Cortex of kidney (tissue), 1 donor: ENCODE results near the gene OR2A2.
"Not testable (repeated sequence)": the region's sequence is repeated elsewhere in the genome, so short reads cannot be mapped to it uniquely, and the experiment has no call there.

Experiments
- DNase-seq: peaks from one replicate; lab custom pipeline; 2025; lab: John Stamatoyannopoulos, UW

OR2A2 gene

DNA sequence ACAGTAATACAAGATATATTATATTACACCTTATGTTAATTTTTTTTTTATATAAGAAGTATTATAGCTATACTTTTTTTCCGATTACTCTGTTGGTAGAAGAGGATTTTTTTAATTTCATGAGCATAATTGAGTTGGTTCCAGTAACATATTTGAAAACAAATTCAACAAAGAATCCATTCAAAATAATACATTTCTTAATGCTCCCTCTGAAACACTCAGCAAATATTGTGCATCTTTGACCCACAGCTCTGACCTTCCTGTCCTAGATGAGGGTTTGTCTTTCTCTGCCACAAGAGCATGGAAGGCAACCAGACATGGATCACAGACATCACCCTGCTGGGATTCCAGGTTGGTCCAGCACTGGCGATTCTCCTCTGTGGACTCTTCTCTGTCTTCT, at the start of gene OR2A2:
Gene OR2A2, plus strand, starts transcription at position 301 of the 400 bp plus-strand sequence. Its CDS starts 0 bp downstream, at position 301.
- no peak for DNase-seq

- no peak for DNase-seq
These were observed 45.7 kb upstream of the OR2A2 start for GRCh38 chr7:144063710-144064109.

DNA sequence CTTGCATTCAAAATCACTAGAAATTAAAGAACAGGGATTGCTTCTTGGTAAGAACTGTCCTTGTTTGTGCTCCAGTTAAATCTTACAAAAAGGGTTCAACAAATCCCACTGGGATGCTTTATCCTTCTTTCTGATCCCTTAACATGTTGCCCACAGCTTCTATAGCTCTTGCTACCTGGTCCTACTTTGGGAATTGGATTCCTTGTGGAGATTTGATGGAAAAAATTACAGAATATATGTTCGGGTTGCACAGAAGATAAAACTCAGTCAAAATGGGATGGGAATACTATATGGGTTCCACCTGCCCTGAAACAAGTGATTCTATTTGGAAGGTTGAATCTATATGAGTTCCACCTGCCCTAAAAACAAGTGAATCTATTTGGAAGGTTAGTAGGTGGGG, 39.9 kb upstream of the OR2A2 start, which contains the start of gene OR2A25:
Gene OR2A25, plus strand, starts transcription at position 301 of the 400 bp plus-strand sequence. CDS start 4,409 bp downstream, outside the sequence.
- no peak for DNase-seq

GRCh38 chr7:144069953-144070352, 39.4 kb upstream of the OR2A2 start:
- no peak for DNase-seq

DNA sequence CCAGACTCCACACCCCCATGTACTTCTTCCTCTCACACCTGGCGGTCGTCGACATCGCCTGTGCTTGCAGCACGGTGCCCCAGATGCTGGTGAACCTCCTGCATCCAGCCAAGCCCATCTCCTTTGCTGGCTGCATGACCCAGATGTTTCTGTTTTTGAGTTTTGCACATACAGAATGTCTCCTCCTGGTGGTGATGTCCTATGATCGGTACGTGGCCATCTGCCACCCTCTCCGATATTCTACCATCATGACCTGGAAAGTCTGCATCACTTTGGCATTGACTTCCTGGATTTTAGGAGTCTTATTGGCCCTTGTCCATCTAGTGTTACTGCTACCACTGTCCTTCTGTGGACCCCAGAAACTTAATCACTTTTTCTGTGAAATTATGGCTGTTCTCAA, 35.0 kb upstream of the OR2A2 start:
- no peak for DNase-seq

DNA sequence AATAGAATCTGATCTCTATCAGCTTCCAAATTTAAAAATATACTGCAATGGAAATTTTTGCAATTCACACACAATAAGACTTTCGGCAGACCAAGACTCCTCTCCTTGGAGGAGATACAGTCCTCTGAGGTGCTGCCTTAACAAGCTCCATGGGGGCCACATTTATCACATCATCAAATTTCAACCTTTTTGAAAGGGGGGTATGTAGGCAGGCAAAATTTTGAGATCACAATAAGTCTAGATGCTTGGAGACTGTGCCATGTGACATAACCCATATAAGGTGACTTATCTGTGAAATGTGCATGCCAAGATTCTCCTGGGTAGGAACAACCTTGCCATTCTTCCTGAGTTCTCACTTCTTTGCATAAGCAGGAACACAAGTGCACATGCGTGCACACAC, 23.4 kb upstream of the OR2A2 start, which contains the start of gene OR2A12:
Gene OR2A12, plus strand, starts transcription at position 301 of the 400 bp plus-strand sequence. CDS start 8,830 bp downstream, outside the sequence.
- DNase-seq, result no peak

DNA sequence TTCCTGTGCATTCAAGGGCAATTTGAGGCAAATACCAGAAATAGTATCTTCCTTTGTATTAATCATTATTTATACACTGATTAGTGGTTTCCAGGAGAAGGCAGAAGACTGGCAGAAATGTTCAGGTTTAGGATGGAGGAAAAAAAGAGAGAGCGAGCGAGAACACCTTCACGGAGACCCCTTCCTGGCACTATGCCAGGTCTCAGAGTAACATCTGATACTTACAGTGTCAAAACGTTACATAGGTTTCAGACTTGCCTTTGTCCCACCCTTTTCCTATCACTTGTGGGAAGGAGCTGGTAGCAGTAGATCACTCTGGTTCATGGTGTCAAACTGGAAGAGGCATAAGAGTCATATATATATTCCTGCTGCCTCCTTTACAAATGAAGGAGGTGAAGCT, 22.7 kb upstream of the OR2A2 start:
- DNase-seq, result no peak

GRCh38 chr7:144087230-144087629, 22.2 kb upstream of the OR2A2 start:
- DNase-seq, result no peak

DNA sequence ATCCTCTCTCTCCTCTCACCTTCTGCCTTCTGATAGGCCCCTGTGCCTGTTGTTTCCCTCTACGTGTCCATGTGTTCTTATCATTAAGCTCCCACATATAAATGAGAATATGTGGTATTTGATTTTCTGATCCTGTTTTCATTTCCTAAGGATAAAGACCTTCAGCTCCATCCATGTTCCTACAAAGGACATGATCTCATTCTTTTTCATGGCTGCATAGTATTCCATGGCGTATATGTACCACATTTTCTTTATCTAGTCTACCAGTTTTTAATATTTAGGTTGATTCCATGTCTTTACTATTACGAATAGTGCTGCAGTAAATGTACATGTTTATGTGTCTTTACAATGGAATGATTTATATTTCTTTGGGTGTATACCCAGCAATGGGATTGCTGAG, 18.7 kb upstream of the OR2A2 start:
- DNase-seq, result no peak

- no peak for DNase-seq
These were observed 10.6 kb upstream of the OR2A2 start for GRCh38 chr7:144098776-144099175.

DNA sequence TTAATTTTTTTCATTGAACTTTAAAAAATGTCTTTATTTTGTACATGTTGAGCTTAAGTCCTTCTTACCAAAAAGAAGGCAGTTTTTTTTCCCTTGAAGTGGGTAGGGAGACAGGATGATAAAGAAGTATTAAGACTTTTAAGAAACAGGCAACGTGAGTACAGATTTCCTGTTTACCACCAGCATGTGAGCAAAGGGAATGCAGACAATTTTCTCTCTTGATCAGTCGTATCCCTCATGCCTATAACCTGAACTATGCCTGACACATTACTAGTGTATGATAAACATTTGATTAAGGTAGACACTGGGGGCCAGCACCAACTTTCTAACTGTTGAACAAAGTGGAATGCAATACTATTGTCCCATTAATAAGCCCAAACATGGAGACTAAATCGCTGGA, 8.8 kb upstream of the OR2A2 start:
- no peak for DNase-seq

DNA sequence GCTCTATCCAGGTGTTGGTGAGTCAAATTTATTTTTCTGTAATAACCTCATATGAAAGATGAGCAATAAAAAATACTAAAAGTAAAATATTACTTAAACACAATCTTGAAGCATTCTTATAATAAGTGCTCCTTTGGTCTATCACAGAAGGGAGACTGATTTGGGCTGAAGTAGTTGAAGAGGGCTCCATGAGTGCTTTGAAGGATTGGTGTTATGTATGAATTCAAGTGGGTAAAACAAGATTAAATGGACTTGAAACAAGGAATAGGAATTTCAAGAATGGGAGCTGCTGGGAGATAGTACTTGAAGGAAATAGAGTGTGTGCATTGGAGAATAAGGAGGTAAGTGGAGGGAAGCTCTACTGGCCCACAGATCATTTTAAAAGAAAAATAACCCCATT, 7.3 kb upstream of the OR2A2 start:
- no peak for DNase-seq

DNA sequence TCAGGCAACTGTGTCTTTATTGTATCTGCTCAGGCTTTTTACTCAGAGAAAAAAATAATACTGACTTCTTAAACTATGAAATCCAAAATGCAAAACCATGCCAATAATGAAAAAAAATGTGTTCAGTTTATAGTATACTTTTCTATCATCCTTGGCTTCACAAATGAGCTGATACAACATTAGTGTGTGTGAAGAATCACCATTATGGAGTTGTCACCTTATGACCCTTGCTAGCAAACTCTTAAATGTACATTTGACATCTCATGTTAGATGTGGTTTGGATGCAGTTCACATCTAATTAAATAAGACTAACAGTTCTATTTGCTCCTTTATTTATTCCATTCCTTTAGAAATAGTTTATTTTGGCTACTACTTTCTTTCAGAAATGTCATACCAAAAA, 4.2 kb upstream of the OR2A2 start:
- DNase-seq, result no peak

- no peak for DNase-seq
These were observed 889 bp downstream of the OR2A2 start for GRCh38 chr7:144110272-144110671.

DNA sequence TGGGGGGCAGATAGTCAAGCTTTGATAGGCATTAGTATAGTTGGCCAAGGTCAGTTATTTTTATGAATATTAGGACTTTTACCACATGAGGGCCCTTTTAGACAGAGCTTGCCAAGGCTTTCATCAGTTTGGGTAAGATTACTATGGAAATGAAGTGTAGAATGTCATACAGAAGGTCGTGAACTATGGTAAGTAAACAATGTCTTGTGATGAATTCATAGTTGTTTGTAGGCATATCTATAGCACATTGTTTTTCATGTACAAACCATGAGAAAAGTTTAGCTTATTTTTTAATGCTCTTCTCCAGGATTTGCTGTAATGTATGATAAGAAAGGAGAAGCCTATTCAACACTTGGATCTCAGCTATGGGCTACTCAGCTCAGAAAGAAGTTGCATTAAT, 4.3 kb downstream of the OR2A2 start:
- no peak for DNase-seq

GRCh38 chr7:144118341-144118740, 9.0 kb downstream of the OR2A2 start:
- no peak for DNase-seq

- no peak for DNase-seq
These were observed 13.5 kb downstream of the OR2A2 start, which contains the start of gene OR2A14 for GRCh38 chr7:144122876-144123275. OR2A14 (plus strand) TSS chr7:144123176; CDS start chr7:144129113, 5,937 bp downstream.

DNA sequence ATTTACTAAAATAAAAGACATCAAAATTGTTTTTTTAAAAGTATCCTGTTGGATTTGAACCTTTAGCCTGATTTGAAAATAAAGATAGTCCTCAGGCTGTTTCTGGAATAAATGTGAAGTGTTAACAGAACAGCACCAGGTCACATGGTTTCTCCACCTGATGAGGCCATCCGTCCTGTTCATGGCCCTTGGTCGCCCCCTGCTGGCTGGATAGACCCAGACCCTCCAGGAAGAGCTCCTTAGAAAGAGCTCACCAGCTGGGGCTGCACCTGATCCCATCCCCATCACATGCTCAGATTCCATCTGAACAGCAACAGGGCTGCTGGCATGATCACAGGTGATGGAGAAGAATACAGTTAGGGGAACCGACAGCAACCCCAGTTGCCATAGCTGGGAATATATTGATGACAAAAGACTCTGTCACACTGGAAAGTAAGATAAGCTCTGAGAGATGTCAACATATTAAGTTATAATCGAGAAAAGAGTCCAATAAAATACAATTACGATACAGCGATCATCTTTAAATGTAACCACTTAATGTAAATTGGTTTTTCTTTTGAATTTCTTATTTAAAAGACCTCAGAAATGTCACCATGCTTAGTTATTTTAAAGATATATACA, 18.4 kb downstream of the OR2A2 start:
- DNase-seq, result no peak

DNA sequence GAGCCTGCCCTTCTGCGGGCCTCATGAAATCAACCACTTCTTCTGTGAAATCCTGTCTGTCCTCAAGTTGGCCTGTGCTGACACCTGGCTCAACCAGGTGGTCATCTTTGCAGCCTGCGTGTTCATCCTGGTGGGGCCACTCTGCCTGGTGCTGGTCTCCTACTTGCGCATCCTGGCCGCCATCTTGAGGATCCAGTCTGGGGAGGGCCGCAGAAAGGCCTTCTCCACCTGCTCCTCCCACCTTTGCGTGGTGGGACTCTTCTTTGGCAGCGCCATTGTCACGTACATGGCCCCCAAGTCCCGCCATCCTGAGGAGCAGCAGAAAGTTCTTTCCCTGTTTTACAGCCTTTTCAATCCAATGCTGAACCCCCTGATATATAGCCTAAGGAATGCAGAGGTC, 20.2 kb downstream of the OR2A2 start:
- not testable (repeated sequence) for DNase-seq

DNA sequence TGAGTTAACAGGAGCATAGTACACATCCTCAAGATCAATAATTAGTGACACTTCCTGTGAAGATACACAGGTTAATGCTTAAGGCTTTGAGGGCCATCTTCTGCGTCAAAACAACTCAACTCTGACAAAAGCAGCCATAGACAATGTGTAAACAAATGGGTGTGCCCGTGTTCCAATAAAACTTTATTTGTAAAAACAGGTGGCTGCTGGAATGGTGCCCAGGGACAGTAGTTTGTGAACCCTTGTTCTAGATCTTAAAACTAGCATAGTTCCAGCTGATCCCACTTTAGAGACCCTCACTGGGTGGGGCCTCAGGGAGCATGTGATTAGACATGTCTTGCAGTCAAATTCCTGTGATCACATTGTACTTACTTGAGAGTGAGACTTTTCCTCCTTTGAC, 21.3 kb downstream of the OR2A2 start:
- no peak for DNase-seq

- DNase-seq, result no peak
These were observed 22.9 kb downstream of the OR2A2 start for GRCh38 chr7:144132262-144132661.

DNA sequence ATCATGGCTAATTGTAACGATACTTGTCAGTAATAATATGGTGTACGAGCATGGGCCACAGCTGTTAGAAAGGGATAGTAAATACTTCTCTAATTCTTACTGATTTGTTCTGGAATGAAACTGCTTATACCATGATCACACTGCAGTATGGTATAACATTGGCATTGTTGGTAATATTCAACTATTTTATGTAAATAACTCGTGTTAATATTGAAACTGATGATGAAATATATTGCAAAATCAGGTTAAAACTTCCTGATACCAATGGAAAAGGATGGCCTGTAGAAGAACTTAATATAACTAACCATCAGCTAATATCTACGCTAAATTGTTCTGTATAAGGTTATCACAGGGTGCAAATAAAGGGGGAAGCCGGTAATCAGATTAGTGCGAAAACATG, 23.9 kb downstream of the OR2A2 start:
- DNase-seq, result no peak

- no peak for DNase-seq
These were observed 24.7 kb downstream of the OR2A2 start for GRCh38 chr7:144134116-144134515.

DNA sequence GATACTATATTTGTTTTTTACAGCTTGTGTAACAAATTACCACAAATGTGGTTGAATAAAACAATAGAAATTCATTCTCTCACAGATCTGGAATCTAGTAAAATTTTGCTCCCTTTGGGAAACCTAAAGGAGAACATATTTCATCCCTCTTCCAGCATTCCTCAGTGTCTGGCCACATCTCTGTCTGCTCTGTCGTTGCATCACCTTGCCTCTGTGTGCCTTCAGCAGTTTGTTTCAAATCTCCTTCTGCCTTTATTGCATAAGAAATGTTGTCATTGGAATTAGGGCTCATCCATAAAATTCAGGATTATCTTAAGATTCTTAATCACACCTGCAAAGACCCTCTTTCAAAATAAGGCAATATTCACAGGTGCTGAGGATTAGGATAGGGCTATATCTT, 28.1 kb downstream of the OR2A2 start:
- no peak for DNase-seq
